GM12872 (cell line): Measurements from ENCODE around the gene OR7E24.

Source experiments
- CTCF ChIP-seq: IDR thresholded peaks from 3 replicates; pipeline ENCODE4 v1.5.1; 2011; ENCODE audit warnings: low read depth, mild to moderate bottlenecking, low read length, moderate library complexity; ENCODE audit not compliant: insufficient read depth

OR7E24 gene

GRCh38 chr19:9250630-9251029 is at the start of gene OR7E24:
OR7E24 (plus strand) TSS chr19:9250930; CDS start chr19:9251044, 114 bp downstream.
- no peak for TF ChIP-seq CTCF

GRCh38 chr19:9205501-9206113 is 45.1 kb upstream of the OR7E24 start:
- TF ChIP-seq CTCF: peak; percentile 89

GRCh38 chr19:9219489-9219888 is 31.2 kb upstream of the OR7E24 start, which contains the start of gene OR7D4:
OR7D4 (minus strand) TSS chr19:9219589; CDS start chr19:9214837, 4,752 bp downstream.
- TF ChIP-seq CTCF: no peak

GRCh38 chr19:9251236-9251635 is 506 bp downstream of the OR7E24 start:
- no peak for TF ChIP-seq CTCF

GRCh38 chr19:9289231-9289884 is 38.6 kb downstream of the OR7E24 start:
- no peak for TF ChIP-seq CTCF

- TF ChIP-seq CTCF: no peak
Measured at GRCh38 chr19:9295411-9295849, 44.7 kb downstream of the OR7E24 start.

GRCh38 chr19:9296336-9296735 is 45.6 kb downstream of the OR7E24 start:
- TF ChIP-seq CTCF: no peak
